T1000 (cell line): ENCODE measurements around the gene SEMA5B.

Source experiments
- DNase-seq: peaks from one replicate; lab custom pipeline; 2025; ENCODE audit warnings: mixed read lengths; lab: John Stamatoyannopoulos, UW

SEMA5B gene

GRCh38 chr3:122944671-122945161, 82.8 kb downstream of the SEMA5B start:
- peak; percentile 1 for DNase-seq

GRCh38 chr3:122943828-122944190, 83.8 kb downstream of the SEMA5B start:
- DNase-seq = no peak

GRCh38 chr3:122942937-122943827, 84.4 kb downstream of the SEMA5B start:
- no peak for DNase-seq

- no peak for DNase-seq
Measured at GRCh38 chr3:122942239-122942638, 85.3 kb downstream of the SEMA5B start.

GRCh38 chr3:122941228-122942206, 86.0 kb downstream of the SEMA5B start:
- DNase-seq = no peak

GRCh38 chr3:122940628-122941086, 86.9 kb downstream of the SEMA5B start:
- DNase-seq = no peak

GRCh38 chr3:122938783-122939425, 88.7 kb downstream of the SEMA5B start:
- no peak for DNase-seq

GRCh38 chr3:122937745-122938144, 89.8 kb downstream of the SEMA5B start:
- DNase-seq = no peak

GRCh38 chr3:122936986-122937385, 90.6 kb downstream of the SEMA5B start:
- no peak for DNase-seq

GRCh38 chr3:122936335-122936734, 91.2 kb downstream of the SEMA5B start:
- no peak for DNase-seq

GRCh38 chr3:122934251-122934650, 93.3 kb downstream of the SEMA5B start:
- no peak for DNase-seq

- no peak for DNase-seq
Measured at GRCh38 chr3:122932251-122932967, 95.2 kb downstream of the SEMA5B start.

GRCh38 chr3:122931636-122932035, 95.9 kb downstream of the SEMA5B start:
- DNase-seq = no peak

GRCh38 chr3:122930063-122930997, 97.2 kb downstream of the SEMA5B start:
- no peak for DNase-seq

- DNase-seq = no peak
Measured at GRCh38 chr3:122929188-122930062, 98.1 kb downstream of the SEMA5B start.

- no peak for DNase-seq
Measured at GRCh38 chr3:122928396-122929187, 99.0 kb downstream of the SEMA5B start.

GRCh38 chr3:122927726-122928125, 99.8 kb downstream of the SEMA5B start:
- DNase-seq = no peak

- no peak for DNase-seq
Measured at GRCh38 chr3:122926811-122927210, 100.8 kb downstream of the SEMA5B start.
